Left colon (tissue), 2 donors: Measurements from ENCODE around the gene HUS1. TPM values are rescaled to one million over a fixed set of nuclear protein-coding genes. Genes with fewer than 3 reads are reported as not detected.
A peak's percentile ranks its signal among the peaks of the same experiment; 100 is the strongest.
"Not testable (repeated sequence)": the region's sequence is repeated elsewhere in the genome, so short reads cannot be mapped to it uniquely, and the experiment has no call there.

Experiments
- ATAC-seq: fragments of 200-7000 bp; cut with Tn5 transposase; one replicate; pipeline ENCODE4 v1.9.1; 2020; ENCODE audit warnings: mild to moderate bottlenecking, moderate library complexity
- DNase-seq, 2 donors: peaks; one replicate each; pipeline ENCODE4 v3.0.0-alpha.2; 2020
- intact Hi-C, 2 donors: fragments of 100-400 bp; cut with DNase I in 1 of 2; cut with micrococcal nuclease in 1 of 2; formaldehyde crosslinking; loops; one replicate each; pipeline versions ENCODE4 v1.11.2 to v1.14.0; 2022; cut with DNase I, micrococcal nuclease
- long read RNA-seq: library from polyadenylated mRNA; unstranded; transcript quantifications from one replicate; pipeline ENCODE4 v2.0.0, GENCODE V29; 2021
- total RNA-seq, 2 donors: library from RNA; stranded (reverse); fragmentation: NEBNext Ultra II Directional; extraction: Animal tissue kit (Norgen Biotek cat#: 25700); gene quantifications; one replicate each; pipeline ENCODE4 v1.2.1, GENCODE V29; 2021
- donor health status: DM: no; HTN: no; CAD: no.
- donor health status: DM: yes; HTN: yes; CAD: no.

The HUS1 gene
- 10 to 100 TPM; 38.7 to 41.0 TPM for total RNA-seq
- long read RNA-seq, transcript HUS1-201 (8 exons, 2,935 nt), result major isoform, 13 of 31 reads
- long read RNA-seq, partial matches to known transcripts, result 1 of 31 reads
- long read RNA-seq, other reads (novel, unspliced or antisense), result 14 of 31 reads

DNA sequence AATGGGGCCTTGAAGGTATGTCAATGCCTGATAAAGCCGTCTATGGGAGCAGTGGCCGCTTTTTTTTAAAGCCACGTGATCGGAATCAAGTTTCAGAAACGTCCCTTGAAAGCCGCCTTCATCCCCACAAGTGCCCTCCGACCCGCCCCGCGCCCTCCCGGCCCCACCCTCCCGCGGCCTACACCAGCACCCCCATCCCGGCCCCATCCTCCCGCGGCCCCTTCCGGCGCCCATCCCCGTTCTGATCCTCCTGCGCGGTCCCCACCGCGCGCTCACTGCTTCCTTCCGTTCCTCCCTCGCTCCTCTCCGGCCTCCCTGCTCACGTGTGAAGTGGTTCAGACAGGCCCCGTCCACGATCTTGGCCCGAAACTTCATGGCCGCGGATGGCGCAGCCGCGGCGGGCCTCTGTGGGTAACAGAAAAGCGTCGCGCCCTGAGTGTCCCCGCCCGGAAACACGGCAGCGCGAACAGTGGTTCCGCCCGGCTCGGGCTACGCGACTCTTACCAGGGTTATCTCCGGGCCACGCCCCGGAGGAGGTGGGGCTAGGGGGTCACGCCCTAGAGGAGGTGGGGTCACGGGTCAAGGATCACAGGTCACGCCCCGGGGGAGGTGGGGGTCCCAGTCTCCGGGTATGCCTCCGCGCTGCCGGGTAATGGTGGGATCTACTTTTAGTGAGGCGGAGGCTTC is at the start of gene HUS1:
HUS1 (minus strand) TSS at position 471 of the 687 bp plus-strand sequence; CDS start at position 375, 96 bp downstream.
- ATAC-seq (peak; percentile 99), DNase-seq (peak; percentile 91 to 93)
- intact Hi-C loops, result no loop called here

DNA sequence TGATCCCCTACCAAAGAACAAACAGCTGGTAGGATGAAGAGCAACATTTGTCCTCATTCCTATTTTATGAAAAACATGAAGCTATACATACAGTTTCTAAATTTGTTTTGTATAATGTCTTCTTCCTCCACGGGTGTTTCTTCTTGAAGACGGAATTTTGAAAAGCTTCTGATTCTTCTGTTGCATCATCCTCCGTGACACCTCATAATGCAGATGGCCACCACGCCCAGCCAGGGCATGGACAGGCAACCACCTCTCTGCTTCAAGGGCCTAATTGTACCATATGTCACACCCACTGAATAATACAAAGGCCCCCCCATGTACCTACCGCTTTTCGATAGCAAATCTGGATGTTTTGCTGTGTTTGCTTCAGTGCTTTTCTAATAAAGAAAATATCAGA is 49.5 kb upstream of the HUS1 start, which contains the start of gene SUN3:
SUN3 (minus strand) TSS at position 170 of the 400 bp plus-strand sequence; CDS start at position 1, 169 bp downstream.
- ATAC-seq, result no peak
- intact Hi-C loops, result no loop called here
- no peak for DNase-seq

GRCh38 chr7:48025624-48026023 is 46.2 kb upstream of the HUS1 start:
- no peak for ATAC-seq
- DNase-seq, result no peak
- intact Hi-C loops, result no loop called here

- intact Hi-C loops, result no loop called here
- DNase-seq (no peak), ATAC-seq (no peak)
These were observed 38.3 kb upstream of the HUS1 start for GRCh38 chr7:48017674-48018073.

GRCh38 chr7:48016641-48017040 is 37.2 kb upstream of the HUS1 start:
- DNase-seq (no peak), ATAC-seq (no peak)
- intact Hi-C loops, result no loop called here

DNA sequence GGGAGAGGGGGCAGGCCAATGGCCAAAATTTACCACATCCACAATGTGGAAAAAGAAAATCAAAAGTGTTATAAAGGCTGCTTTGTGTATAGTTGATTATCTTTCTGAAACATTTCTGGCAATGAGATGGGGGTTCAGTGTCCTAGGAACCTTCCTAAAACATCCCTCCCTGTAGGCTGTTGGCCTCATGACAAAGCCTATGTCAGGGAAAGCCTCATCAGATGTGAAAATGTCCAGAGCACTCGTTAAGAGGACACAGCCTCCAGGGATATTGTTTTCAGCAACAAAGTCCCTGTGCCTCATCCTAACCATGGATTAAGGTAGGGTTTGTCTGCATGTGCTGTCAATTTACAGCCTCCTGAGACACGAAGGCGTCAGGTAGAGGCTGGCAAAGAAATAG is 32.5 kb upstream of the HUS1 start:
- intact Hi-C loops, result no loop called here
- DNase-seq (no peak), ATAC-seq (no peak)

DNA sequence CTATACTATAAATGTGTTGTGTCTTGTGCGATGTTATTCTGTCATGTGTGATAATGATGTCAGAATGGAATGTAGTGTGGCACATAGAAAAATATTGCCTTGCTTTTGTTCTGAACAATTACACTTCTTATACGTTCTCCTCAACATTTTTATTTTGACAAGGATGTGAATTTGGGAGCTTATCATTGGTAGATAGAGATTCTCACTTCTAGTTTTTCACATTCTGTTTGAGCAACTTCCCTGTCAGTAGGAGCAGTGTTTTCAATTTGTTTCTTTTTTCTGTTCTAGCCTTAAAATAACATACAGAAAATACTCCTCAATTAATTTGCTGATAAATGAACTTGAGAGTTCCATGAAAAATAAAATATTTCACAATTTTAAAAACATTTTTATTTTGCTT is 31.9 kb upstream of the HUS1 start:
- intact Hi-C loops, result no loop called here

GRCh38 chr7:48009954-48010353 is 30.5 kb upstream of the HUS1 start:
- no peak for DNase-seq
- intact Hi-C loops, result no loop called here
- ATAC-seq, result no peak

More for the DNA sequence above, 31.9 kb upstream of the HUS1 start:
- DNase-seq (no peak), ATAC-seq (no peak)

- ATAC-seq, result no peak
- intact Hi-C loops, result no loop called here
- DNase-seq, result no peak
These were observed 29.8 kb upstream of the HUS1 start for GRCh38 chr7:48009257-48009656.

GRCh38 chr7:48006866-48007265 is 27.5 kb upstream of the HUS1 start:
- no peak for ATAC-seq
- intact Hi-C loops, result no loop called here
- no peak for DNase-seq

GRCh38 chr7:48004638-48005037 is 25.2 kb upstream of the HUS1 start:
- intact Hi-C loops, result no loop called here
- ATAC-seq (no peak), DNase-seq (no peak)

DNA sequence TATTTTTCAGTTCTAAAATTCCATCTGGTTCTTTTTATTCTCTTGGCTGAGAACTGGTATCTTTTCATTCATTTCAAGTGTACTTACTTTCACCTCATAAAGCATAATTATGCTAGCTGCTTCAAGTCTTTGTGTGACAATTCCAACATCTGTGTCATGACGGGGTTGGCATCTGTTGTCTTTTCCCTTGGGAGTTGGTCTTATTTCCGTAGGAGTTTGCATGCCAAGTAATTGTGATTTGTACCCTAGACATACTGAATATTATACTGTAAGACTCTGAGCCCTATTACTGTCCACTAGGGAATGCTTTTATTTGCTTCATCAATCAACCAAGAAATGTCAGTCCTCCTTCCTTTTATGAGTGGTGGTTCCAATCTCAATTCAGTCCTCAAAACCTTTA is 24.6 kb upstream of the HUS1 start:
- intact Hi-C loops, result no loop called here
- no peak for DNase-seq
- ATAC-seq, result no peak

DNA sequence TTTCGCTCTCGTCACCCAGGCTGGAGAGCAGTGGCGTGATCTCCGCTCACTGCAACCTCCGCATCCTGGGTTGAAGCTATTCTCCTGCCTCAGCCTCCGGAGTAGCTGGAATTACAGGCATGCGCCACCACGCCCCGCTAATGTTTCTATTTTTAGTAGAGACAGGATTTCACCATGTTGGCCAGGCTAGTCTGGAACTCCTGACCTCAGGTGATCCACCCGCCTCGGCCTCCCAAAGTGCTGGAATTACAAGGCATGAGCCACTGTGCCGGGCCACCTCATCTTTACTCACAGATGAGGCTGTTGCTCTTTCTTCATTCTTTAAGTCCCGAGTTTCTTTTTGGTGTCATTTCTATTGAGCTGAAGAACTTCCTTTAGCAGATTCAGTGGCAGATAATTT is 20.7 kb upstream of the HUS1 start:
- intact Hi-C loops, DNase-seq, ATAC-seq: not testable (repeated sequence)

DNA sequence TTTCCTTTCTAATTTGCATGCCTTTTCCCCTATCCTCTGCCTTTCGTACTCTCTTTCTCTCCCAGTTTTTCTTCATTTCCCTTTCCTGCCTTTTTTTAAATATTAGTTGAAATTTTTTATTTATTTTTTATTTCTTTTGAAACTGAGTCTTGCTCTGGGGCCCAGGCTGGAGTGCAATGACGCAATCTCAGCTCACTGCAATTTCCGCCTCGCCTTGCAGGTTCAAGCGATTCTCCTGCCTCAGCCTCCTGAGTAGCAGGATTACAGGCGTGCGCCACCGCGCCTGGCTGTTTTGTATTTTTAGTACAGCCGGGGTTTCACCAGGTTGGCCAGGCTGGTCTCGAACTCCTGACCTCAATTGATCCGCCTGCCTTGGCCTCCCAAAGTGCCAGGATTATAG is 20.0 kb upstream of the HUS1 start:
- ATAC-seq (no peak), DNase-seq (no peak)
- intact Hi-C loops, result no loop called here

- ATAC-seq (no peak), DNase-seq (no peak)
- intact Hi-C loops, result no loop called here
These were observed 13.0 kb upstream of the HUS1 start for GRCh38 chr7:47992446-47992845.

DNA sequence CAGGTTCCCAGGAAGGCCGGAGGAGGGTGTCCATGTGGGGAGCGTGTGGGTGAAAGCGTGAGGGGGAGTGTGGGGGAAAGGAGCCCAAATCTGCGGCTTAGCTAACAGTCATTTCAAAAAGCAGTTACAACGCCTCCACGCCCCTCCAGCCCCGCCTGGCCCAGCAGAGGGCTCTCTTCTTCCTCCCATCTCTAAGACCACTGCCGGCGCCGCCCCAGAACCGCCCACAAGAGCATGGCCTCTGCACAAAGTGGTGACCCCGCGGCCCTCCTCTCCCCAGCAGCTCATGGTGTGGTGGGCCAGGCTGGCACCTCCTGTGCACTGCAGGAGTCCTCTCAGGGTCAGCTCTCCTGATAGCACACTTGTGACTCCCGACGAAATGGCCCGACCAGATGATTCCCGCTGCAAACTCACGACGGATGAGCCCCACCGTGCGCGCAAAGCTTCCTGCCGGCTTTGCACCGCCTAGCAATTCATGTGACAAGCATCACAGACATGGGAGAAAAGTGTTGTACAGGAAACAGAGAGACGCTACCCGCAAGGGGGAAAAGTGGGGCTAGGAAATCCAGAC is 12.4 kb upstream of the HUS1 start:
- peak; percentile 90 to 93 for DNase-seq
- peak; percentile 98 for ATAC-seq
- intact Hi-C loops, result loop anchor here in 1 of 2 donors (2.0 kb wide), 1 partner anchor 119 kb away; no protein-coding TSS in a partner anchor

GRCh38 chr7:47991270-47991669 is 11.9 kb upstream of the HUS1 start:
- intact Hi-C loops, result loop anchor here in 1 of 2 donors (2.0 kb wide), 1 partner anchor 120 kb away; no protein-coding TSS in a partner anchor
- no peak for DNase-seq
- no peak for ATAC-seq

DNA sequence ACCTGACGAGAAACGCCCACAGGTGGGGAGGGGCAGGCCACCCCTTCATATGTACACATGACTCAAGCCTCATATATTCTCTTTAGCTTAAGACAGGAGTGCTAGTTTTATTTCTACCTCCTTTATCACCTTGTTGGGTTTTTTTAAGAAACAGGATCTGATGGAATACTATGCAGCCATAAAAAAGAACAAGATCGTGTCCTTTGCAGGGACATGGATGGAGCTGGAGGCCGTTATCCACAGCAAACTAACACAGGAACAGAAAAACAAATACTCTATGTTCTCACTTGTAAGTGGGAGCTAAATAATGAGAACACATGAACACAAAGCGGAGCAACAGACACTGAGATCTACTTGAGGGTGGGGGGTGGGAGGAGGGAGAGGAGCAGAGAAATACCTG is 11.2 kb upstream of the HUS1 start:
- intact Hi-C loops, result loop anchor here in 1 of 2 donors (2.0 kb wide), 1 partner anchor 120 kb away; no protein-coding TSS in a partner anchor
- DNase-seq, result no peak
- no peak for ATAC-seq

GRCh38 chr7:47989607-47990400 is 10.4 kb upstream of the HUS1 start:
- intact Hi-C loops, result loop anchor here in 1 of 2 donors (2.0 kb wide), 1 partner anchor 121 kb away; no protein-coding TSS in a partner anchor
- DNase-seq, ATAC-seq: not testable (repeated sequence)
